A549 (cell line): Measurements from ENCODE around the gene KLHDC8B. TPM values are rescaled to one million over a fixed set of nuclear protein-coding genes. Genes with fewer than 3 reads are reported as not detected.

Experiments
- ATAC-seq, 2 experiments: fragments of 200-7000 bp in 1 of 2; fragments of >200 bp in 1 of 2; cut with Nextera tagmentation in 1 of 2; cut with Tn5 transposase in 1 of 2; 3 replicates each; pipeline versions ENCODE4 v1.8.0 to v1.9.1; 2018 to 2020; ENCODE audit warnings: mild to moderate bottlenecking in 1 of 2, moderate library complexity in 1 of 2
- CTCF ChIA-PET: fragments of 300-600 bp; sonication (Branson Sonifier 250); formaldehyde crosslinking; extraction: SDS; loops from one replicate; lab custom pipeline; 2021; ENCODE audit warnings: antibody characterized with exemption, inconsistent platforms; lab: Yijun Ruan, JAX
- POLR2A ChIA-PET: fragments of 350-600 bp; formaldehyde crosslinking; extraction: SDS; loops from one replicate; lab custom pipeline; 2021; ENCODE audit warnings: antibody characterized with exemption, inconsistent platforms; lab: Yijun Ruan, JAX
- DNase-seq, 2 experiments: peaks; one replicate each; pipeline versions ENCODE4 v3.0.0 to v3.0.0-alpha.2; 2011 to 2016; ENCODE audit warnings: low read depth in 1 of 2, low spot score in 1 of 2
- FAIRE-seq: peaks from 2 replicates; lab custom pipeline; 2011; peaks lifted over from hg19 to GRCh38; lab: Jason Lieb, UNC
- H3K27ac ChIP-seq, 2 experiments: fragments of >200 bp; sonication (Bioruptor Twin); formaldehyde crosslinking; 3 replicates each; pipeline ENCODE4 v1.5.1; 2016 to 2017
- H3K4me1 ChIP-seq: fragments of >200 bp; sonication (Bioruptor Twin); formaldehyde crosslinking; 3 replicates; pipeline ENCODE4 v1.6.1; 2016
- H3K4me2 ChIP-seq: fragments of >200 bp; sonication (Bioruptor Twin); formaldehyde crosslinking; 3 replicates; pipeline ENCODE4 v1.6.1; 2016
- H3K4me3 ChIP-seq: fragments of >200 bp; sonication (Bioruptor Twin); formaldehyde crosslinking; 3 replicates; pipeline ENCODE4 v1.5.1; 2016
- H3K9me3 ChIP-seq: fragments of >200 bp; sonication (Bioruptor Twin); formaldehyde crosslinking; 3 replicates; pipeline ENCODE4 v1.6.1; 2016
- CTCF ChIP-seq: fragments of >200 bp; sonication (Bioruptor Twin); formaldehyde crosslinking; IDR thresholded peaks from 3 replicates; pipeline ENCODE4 v1.5.1; 2016
- ESRRA ChIP-seq: fragments of 150-350 bp; IDR thresholded peaks from 2 replicates; pipeline ENCODE4 v1.6.1; 2014; ENCODE audit warnings: mild to moderate bottlenecking, low read length, borderline replicate concordance
- HDAC2 ChIP-seq: fragments of 200-600 bp; sonication (generic); IDR thresholded peaks from 2 replicates; pipeline ENCODE4 v1.6.1; 2016
- HOXB13 ChIP-seq: fragments of 250-450 bp; sonication (Bioruptor Pico); IDR thresholded peaks from 2 replicates; pipeline ENCODE4 v1.5.0; 2020; ENCODE audit warnings: low read depth, mild to moderate bottlenecking, moderate library complexity
- HOXB5 ChIP-seq: fragments of 250-450 bp; sonication (Bioruptor Pico); IDR thresholded peaks from 2 replicates; pipeline ENCODE4 v1.5.0; 2020; ENCODE audit warnings: mild to moderate bottlenecking, moderate library complexity
- KDM5A ChIP-seq: fragments of 200-600 bp; sonication (generic); IDR thresholded peaks from 2 replicates; pipeline ENCODE4 v1.6.1; 2016; ENCODE audit warnings: antibody characterized with exemption, mild to moderate bottlenecking
- NPAS2 ChIP-seq: fragments of 250-450 bp; sonication (Bioruptor Pico); IDR thresholded peaks from 2 replicates; pipeline ENCODE4 v1.8.0; 2022; ENCODE audit warnings: mild to moderate bottlenecking, moderate library complexity, borderline replicate concordance
- PBX3 ChIP-seq: IDR thresholded peaks from 2 replicates; pipeline ENCODE4 v1.6.1; 2012
- POLR2AphosphoS2 ChIP-seq: conservative IDR thresholded peaks from 2 replicates; pipeline ENCODE4 v1.6.1; 2012; ENCODE audit warnings: low read length, improper control_type of control experiment, inconsistent platforms
- RAD21 ChIP-seq, 2 experiments: fragments of >200 bp in 1 of 2; sonication (Bioruptor Twin) in 1 of 2; formaldehyde crosslinking in 1 of 2; IDR thresholded peaks in 1 of 2; conservative IDR thresholded peaks in 1 of 2; 2 replicates in 1 of 2; 3 replicates in 1 of 2; pipeline ENCODE4 v1.6.1; 2012 to 2018; ENCODE audit warnings: inconsistent platforms in 1 of 2
- RARB ChIP-seq: fragments of 250-450 bp; sonication (Bioruptor Pico); IDR thresholded peaks from 2 replicates; pipeline ENCODE4 v1.8.0; 2021; ENCODE audit warnings: mild to moderate bottlenecking, moderate library complexity
- RCOR1 ChIP-seq: fragments of 150-350 bp; IDR thresholded peaks from 2 replicates; pipeline ENCODE4 v1.6.1; 2014; ENCODE audit warnings: antibody characterized with exemption, low read length, low read depth
- RNF2 ChIP-seq: fragments of 200-600 bp; sonication (generic); IDR thresholded peaks from 2 replicates; pipeline ENCODE4 v1.6.1; 2016; ENCODE audit warnings: low read depth, mild to moderate bottlenecking, antibody characterized with exemption, moderate library complexity, borderline replicate concordance
- TFCP2L1 ChIP-seq: fragments of 250-450 bp; sonication (Bioruptor Pico); IDR thresholded peaks from 2 replicates; pipeline ENCODE4 v1.5.0; 2021; ENCODE audit warnings: mild to moderate bottlenecking
- ZNF302 ChIP-seq: fragments of 250-450 bp; sonication (Bioruptor Pico); IDR thresholded peaks from 2 replicates; pipeline ENCODE4 v1.9.0; 2021; ENCODE audit warnings: inconsistent platforms, mild to moderate bottlenecking, moderate library complexity
- WGBS: methylation state at CpG from one replicate; pipeline ENCODE4 v1.1.6; 2017; ENCODE audit errors: missing lambda C conversion rate; 5-methylcytosine and 5-hydroxymethylcytosine counted together
- polyA plus RNA-seq, 4 experiments: library from polyadenylated mRNA; depleted of rRNA in 3 of 4; stranded (reverse); fragments of >200 nt; fragmentation: RNase III in 1 of 4; extraction: RNeasy Plus Mini Kit Qiagen cat#74134 plus additional on column Dnase treatment in 1 of 4; gene quantifications; 2 replicates in 3 of 4; 3 replicates in 1 of 4; pipeline ENCODE4 v1.2.3, GENCODE V29; 2011 to 2017
- TF ChIP-seq, protein P1 (sequence below): fragments of >200 bp; sonication (Bioruptor Twin); formaldehyde crosslinking; IDR thresholded peaks from 3 replicates; pipeline ENCODE4 v1.6.1; 2016

The KLHDC8B gene
- polyA plus RNA-seq, 2 of the 4 experiments (the other 2 are of a cell fraction) = 7.4 to 9.9 TPM

GRCh38 chr3:49157289-49157688 is 14.1 kb upstream of the KLHDC8B start:
- H3K9me3 ChIP-seq = no peaks in the 10 kb centered on the region
- WGBS = 62% methylated on average over 1 of the region's 1 CpG
- ATAC-seq (no peak), FAIRE-seq (no peak), DNase-seq (no peak)
- CTCF ChIA-PET = interaction anchor here (0.7 to 2.1 kb wide), 3 partner anchors 11 to 63 kb away, joined by 3 to 7 read pairs (median 4); partner anchors contain the start of gene QRICH1
- H3K4me3 ChIP-seq = no peak overlapping the region
- TF ChIP-seq ZNF302 (CRISPR knock-in tag) (no peak), PBX3 (no peak), RCOR1 (no peak), NPAS2 (CRISPR knock-in tag) (no peak), HOXB5 (CRISPR knock-in tag) (no peak), HDAC2 (no peak), KDM5A (no peak), TFCP2L1 (no peak), RNF2 (no peak), HOXB13 (CRISPR knock-in tag) (no peak), RARB (CRISPR knock-in tag) (no peak)
- TF ChIP-seq, protein P1, sequence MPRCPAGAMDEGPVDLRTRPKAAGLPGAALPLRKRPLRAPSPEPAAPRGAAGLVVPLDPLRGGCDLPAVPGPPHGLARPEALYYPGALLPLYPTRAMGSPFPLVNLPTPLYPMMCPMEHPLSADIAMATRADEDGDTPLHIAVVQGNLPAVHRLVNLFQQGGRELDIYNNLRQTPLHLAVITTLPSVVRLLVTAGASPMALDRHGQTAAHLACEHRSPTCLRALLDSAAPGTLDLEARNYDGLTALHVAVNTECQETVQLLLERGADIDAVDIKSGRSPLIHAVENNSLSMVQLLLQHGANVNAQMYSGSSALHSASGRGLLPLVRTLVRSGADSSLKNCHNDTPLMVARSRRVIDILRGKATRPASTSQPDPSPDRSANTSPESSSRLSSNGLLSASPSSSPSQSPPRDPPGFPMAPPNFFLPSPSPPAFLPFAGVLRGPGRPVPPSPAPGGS = no peak
- no peak overlapping the region for H3K27ac ChIP-seq
- POLR2A ChIA-PET = interaction anchor here (0.5 to 0.7 kb wide), 2 partner anchors 30 to 343 kb away, joined by 3 read pairs; no protein-coding TSS in a partner anchor
- H3K4me1 ChIP-seq = no peaks in the 10 kb centered on the region
- no peak overlapping the region for H3K4me2 ChIP-seq

DNA sequence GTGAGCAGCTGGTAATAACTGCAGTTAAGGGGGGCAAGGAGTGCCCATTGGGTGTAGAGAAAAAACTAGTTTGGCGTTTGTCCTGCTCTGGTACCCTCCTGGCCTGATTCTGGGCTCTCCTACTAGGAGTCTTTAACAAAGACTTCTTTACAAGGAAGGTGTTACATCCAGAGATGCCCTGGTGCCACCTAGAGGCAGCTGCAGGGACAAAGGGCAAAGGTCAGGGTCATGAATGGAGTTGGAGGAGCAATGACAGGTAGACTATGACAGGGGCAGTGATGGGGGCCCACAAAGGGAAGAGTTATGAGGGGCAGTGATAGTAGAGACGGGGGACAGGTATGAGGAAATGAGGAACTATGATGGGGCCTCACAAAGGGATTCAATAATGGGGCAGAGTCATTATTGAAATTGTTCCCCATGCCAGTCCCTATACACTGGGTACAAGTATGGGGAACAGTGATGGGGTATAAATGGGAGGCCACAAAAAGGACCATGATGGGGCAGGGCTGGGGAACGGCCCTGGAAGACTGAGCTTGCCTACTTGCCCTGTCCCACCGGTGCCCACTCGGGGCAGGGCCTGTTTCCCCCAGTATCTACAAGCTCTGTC is 13.2 kb upstream of the KLHDC8B start:
- H3K9me3 ChIP-seq = no peaks in the 10 kb centered on the region
- TF ChIP-seq POLR2AphosphoS2 = no peak
- peak; percentile 36; the same call in 2 of the 3 replicates for TF ChIP-seq CTCF
- peak; percentile 99 for TF ChIP-seq ESRRA
- peak; percentile 45 to 49; a peak in 4 of 5 replicates for TF ChIP-seq RAD21 (conservative IDR thresholded peaks at IDR 0.05 in 1 of 2, IDR thresholded peaks at IDR 0.05 in 1 of 2)
- H3K4me3 ChIP-seq = no peak overlapping the region
- no peak overlapping the region for H3K27ac ChIP-seq
- ChIA-PET CTCF (interaction anchor here (0.7 to 2.1 kb wide), 4 partner anchors 12 to 64 kb away, joined by 3 to 7 read pairs (median 4); partner anchors contain the start of gene QRICH1), POLR2A (interaction anchor here (1.1 kb wide), 1 partner anchor 129 kb away, joined by 6 read pairs; the partner anchor contains the start of gene IMPDH2)
- no peak overlapping the region for H3K4me2 ChIP-seq
- 74% methylated on average over 5 of the region's 5 CpGs for WGBS
- ATAC-seq = peak; percentile 47 to 55; a peak in 4 of 6 replicates
- no peak for FAIRE-seq
- no peaks in the 10 kb centered on the region for H3K4me1 ChIP-seq
- peak in 1 of 2 experiments; percentile 41 for DNase-seq

GRCh38 chr3:49158792-49159191 is 12.6 kb upstream of the KLHDC8B start:
- TF ChIP-seq ZNF302 (CRISPR knock-in tag) = no peak
- CTCF ChIA-PET = interaction anchor here (0.9 to 2.1 kb wide), 2 partner anchors 20 to 23 kb away, joined by 3 to 4 read pairs; no protein-coding TSS in a partner anchor
- Histone ChIP-seq H3K9me3 (no peaks in the 10 kb centered on the region), H3K4me2 (no peak overlapping the region), H3K27ac (no peak overlapping the region), H3K4me1 (no peaks in the 10 kb centered on the region), H3K4me3 (no peak overlapping the region)
- 60% methylated on average over 2 of the region's 2 CpGs for WGBS
- peak; percentile 38 to 63; a peak in 5 of 6 replicates for ATAC-seq
- no peak for DNase-seq
- FAIRE-seq = no peak
- POLR2A ChIA-PET = interaction anchor here (1.1 kb wide), 1 partner anchor 129 kb away, joined by 6 read pairs; the partner anchor contains the start of gene IMPDH2
